KMS-11 (cell line): ENCODE data around the gene DENND1A.

Source experiments
- H2AFZ ChIP-seq: fragments of 200-600 bp; sonication (generic); 2 replicates; pipeline ENCODE4 v1.6.1; 2016; ENCODE audit warnings: antibody characterized with exemption, mixed run types, low read depth
- H3K27ac ChIP-seq: fragments of 200-600 bp; sonication (generic); 2 replicates; pipeline ENCODE4 v1.6.1; 2016; ENCODE audit warnings: mild to moderate bottlenecking, mixed run types
- H3K27me3 ChIP-seq: fragments of 200-600 bp; sonication (generic); 2 replicates; pipeline ENCODE4 v1.6.1; 2017; ENCODE audit warnings: mild to moderate bottlenecking, low read depth, mixed run types, moderate library complexity; ENCODE audit not compliant: insufficient read depth
- H3K36me3 ChIP-seq: fragments of 200-600 bp; sonication (generic); 2 replicates; pipeline ENCODE4 v1.6.1; 2017; ENCODE audit warnings: mild to moderate bottlenecking, mixed run types; ENCODE audit not compliant: insufficient read depth
- H3K4me1 ChIP-seq: fragments of 200-600 bp; sonication (generic); 2 replicates; pipeline ENCODE4 v1.6.1; 2016; ENCODE audit warnings: mild to moderate bottlenecking, low read depth, mixed run types; ENCODE audit not compliant: poor library complexity, severe bottlenecking
- H3K4me2 ChIP-seq: fragments of 200-600 bp; sonication (generic); 2 replicates; pipeline ENCODE4 v1.7.0; 2016; ENCODE audit warnings: mild to moderate bottlenecking, mixed run types
- H3K4me3 ChIP-seq: fragments of 200-600 bp; sonication (generic); IDR thresholded peaks from 2 replicates; pipeline ENCODE4 v1.6.1; 2017; ENCODE audit warnings: low read depth, low read length, mixed read lengths; ENCODE audit not compliant: insufficient read depth
- H3K79me2 ChIP-seq: fragments of 200-600 bp; sonication (generic); 2 replicates; pipeline ENCODE4 v1.6.1; 2016; ENCODE audit warnings: low read depth, mixed run types; ENCODE audit not compliant: insufficient read depth
- H3K9ac ChIP-seq: fragments of 200-600 bp; sonication (generic); 2 replicates; pipeline ENCODE4 v1.6.1; 2016; ENCODE audit warnings: mild to moderate bottlenecking, mixed run types
- H4K20me1 ChIP-seq: fragments of 200-600 bp; sonication (generic); 2 replicates; pipeline ENCODE4 v1.6.1; 2016; ENCODE audit warnings: mild to moderate bottlenecking, mixed run types; ENCODE audit not compliant: insufficient read depth
- TF ChIP-seq, protein P1 (sequence below): fragments of 200-600 bp; sonication (generic); conservative IDR thresholded peaks from 2 replicates; pipeline ENCODE4 v1.6.1; 2017; ENCODE audit warnings: low read depth, mild to moderate bottlenecking, antibody characterized with exemption, low read length, moderate library complexity, mixed read lengths

DENND1A gene

DNA sequence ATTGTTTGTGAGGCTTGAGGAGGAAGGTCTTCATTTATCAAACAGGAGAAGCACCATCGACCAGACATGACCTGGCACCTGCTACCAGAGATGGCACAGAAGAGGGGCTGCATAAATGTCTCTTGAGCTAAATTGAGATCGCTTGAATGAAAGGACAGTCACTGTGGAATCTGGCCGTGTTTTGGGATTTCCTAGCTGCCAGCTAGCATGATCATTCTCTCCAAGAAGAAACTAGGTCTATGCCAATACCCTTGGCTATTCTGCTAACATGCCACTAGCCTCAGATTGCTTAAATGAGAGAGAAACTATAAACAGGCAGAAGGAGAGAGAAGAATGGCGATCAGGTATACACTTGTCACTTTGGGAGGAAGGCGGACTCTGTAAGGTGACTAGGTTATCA lies 324.6 kb downstream of the DENND1A start:
- peaks cover 17% of the 10 kb centered on the region for H3K4me1 ChIP-seq
- no peaks in the 10 kb centered on the region for H4K20me1 ChIP-seq
- no peaks in the 10 kb centered on the region for H3K36me3 ChIP-seq
- TF ChIP-seq, protein P1, sequence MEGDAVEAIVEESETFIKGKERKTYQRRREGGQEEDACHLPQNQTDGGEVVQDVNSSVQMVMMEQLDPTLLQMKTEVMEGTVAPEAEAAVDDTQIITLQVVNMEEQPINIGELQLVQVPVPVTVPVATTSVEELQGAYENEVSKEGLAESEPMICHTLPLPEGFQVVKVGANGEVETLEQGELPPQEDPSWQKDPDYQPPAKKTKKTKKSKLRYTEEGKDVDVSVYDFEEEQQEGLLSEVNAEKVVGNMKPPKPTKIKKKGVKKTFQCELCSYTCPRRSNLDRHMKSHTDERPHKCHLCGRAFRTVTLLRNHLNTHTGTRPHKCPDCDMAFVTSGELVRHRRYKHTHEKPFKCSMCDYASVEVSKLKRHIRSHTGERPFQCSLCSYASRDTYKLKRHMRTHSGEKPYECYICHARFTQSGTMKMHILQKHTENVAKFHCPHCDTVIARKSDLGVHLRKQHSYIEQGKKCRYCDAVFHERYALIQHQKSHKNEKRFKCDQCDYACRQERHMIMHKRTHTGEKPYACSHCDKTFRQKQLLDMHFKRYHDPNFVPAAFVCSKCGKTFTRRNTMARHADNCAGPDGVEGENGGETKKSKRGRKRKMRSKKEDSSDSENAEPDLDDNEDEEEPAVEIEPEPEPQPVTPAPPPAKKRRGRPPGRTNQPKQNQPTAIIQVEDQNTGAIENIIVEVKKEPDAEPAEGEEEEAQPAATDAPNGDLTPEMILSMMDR = no peak
- H3K9ac ChIP-seq = no peak overlapping the region
- H3K79me2 ChIP-seq = no peaks in the 10 kb centered on the region
- no peaks in the 10 kb centered on the region for H3K27me3 ChIP-seq
- no peak overlapping the region for H2AFZ ChIP-seq
- no peak overlapping the region for H3K4me2 ChIP-seq
- H3K4me3 ChIP-seq = no peak overlapping the region
- no peak overlapping the region for H3K27ac ChIP-seq

DNA sequence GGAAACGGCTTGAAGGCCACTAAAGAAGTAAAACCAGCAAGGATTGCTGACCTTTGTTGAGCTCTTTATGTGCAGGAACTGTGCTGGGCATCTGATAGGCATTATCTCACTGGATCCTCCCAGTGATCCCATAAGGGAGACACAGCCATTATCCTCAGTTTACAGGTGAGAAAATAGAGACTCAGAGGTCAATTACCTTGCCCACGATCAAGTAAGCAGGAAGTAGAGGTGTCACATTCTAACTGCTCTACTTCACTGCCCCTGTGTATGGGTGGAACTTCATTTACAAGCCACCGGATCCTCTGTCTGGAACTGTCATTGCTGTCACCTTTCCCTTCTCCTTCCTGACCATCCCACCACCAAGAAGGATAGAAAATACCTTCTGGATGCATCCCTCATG lies 325.1 kb downstream of the DENND1A start:
- no peaks in the 10 kb centered on the region for H3K27me3 ChIP-seq
- no peak overlapping the region for H3K4me3 ChIP-seq
- no peaks in the 10 kb centered on the region for H4K20me1 ChIP-seq
- H3K4me2 ChIP-seq = no peak overlapping the region
- TF ChIP-seq, protein P1 = no peak
- no peaks in the 10 kb centered on the region for H3K79me2 ChIP-seq
- H2AFZ ChIP-seq = no peak overlapping the region
- H3K27ac ChIP-seq = no peak overlapping the region
- no peak overlapping the region for H3K9ac ChIP-seq
- H3K36me3 ChIP-seq = no peaks in the 10 kb centered on the region
- H3K4me1 ChIP-seq = peaks cover 17% of the 10 kb centered on the region

DNA sequence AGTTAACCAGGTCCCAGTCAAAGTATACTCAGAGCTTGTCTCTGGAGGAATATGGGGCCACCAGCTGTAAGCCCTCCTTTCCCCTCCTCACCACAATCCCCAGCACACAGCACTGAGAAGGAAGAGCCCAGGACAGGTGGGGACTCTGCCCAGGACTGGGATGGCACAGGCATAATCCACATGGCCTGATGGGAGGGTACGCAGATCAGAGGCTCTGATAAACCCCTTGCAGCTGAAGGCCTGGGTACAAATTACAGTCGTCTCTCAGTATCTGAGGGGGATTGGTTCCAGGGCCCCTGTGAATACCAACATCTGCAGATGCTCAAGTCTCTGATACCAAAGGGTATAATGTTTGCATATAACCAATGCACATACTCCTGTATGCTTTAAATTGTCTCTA lies 328.1 kb downstream of the DENND1A start:
- Histone ChIP-seq H2AFZ (no peak overlapping the region), H4K20me1 (no peaks in the 10 kb centered on the region), H3K36me3 (no peaks in the 10 kb centered on the region), H3K27ac (no peak overlapping the region), H3K27me3 (no peaks in the 10 kb centered on the region), H3K79me2 (no peaks in the 10 kb centered on the region), H3K9ac (no peak overlapping the region), H3K4me2 (no peak overlapping the region), H3K4me3 (no peak overlapping the region), H3K4me1 (no peaks in the 10 kb centered on the region)
- TF ChIP-seq, protein P1 = no peak

DNA sequence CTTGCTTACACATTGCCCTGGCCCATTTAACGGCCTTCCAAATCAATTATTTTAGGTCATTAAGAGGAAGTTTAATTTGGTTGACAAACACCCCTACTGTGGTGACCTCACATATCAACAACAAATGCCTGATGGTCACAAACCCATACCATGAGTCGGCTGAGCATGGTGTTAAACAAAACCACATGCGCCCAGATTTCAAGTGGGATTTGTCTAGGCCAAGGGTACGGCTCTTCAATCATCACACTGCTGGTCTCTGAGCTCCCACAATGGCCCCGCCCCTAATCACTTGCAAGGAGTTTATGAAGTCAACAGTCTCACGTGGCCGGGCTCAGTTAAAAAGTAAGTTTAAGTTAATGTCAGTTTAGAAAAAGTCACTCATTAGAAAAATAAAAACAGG lies 330.1 kb downstream of the DENND1A start:
- Histone ChIP-seq H3K4me2 (no peak overlapping the region), H3K36me3 (no peaks in the 10 kb centered on the region), H3K4me3 (no peak overlapping the region), H3K4me1 (no peaks in the 10 kb centered on the region), H3K79me2 (no peaks in the 10 kb centered on the region), H3K9ac (no peak overlapping the region), H2AFZ (no peak overlapping the region), H3K27ac (no peak overlapping the region), H3K27me3 (no peaks in the 10 kb centered on the region), H4K20me1 (no peaks in the 10 kb centered on the region)
- TF ChIP-seq, protein P1 = no peak
